PC-9 (cell line): Measurements from ENCODE around the gene NRP1. TPM values are rescaled to one million over a fixed set of nuclear protein-coding genes. Genes with fewer than 3 reads are reported as not detected.
A peak's percentile ranks its signal among the peaks of the same experiment; 100 is the strongest.

Source experiments
- BruUV-seq: library from RNA; stranded (reverse); fragments of 400-500 nt; replicated peaks from 2 replicates; lab custom pipeline; 2021; lab: Mats Ljungman, UMichigan
- CTCF ChIA-PET: fragments of 300-600 bp; sonication (Branson Sonifier 250); formaldehyde crosslinking; loops from one replicate; lab custom pipeline; 2022; ENCODE audit warnings: antibody characterized with exemption; lab: Charles Lee
- POLR2A ChIA-PET: fragments of 300-600 bp; sonication (Branson Sonifier 250); formaldehyde crosslinking; loops from one replicate; lab custom pipeline; 2022; ENCODE audit warnings: antibody characterized with exemption; ENCODE audit not compliant: unreplicated experiment; lab: Charles Lee
- DNase-seq, 2 experiments: peaks; one replicate each; pipeline versions ENCODE4 v3.0.0 to v3.0.0-alpha.2; 2015 to 2022; ENCODE audit warnings: mixed read lengths in 1 of 2
- H2AFZ ChIP-seq: fragments of 200-600 bp; sonication (generic); 2 replicates; pipeline ENCODE4 v1.8.1; 2017; ENCODE audit warnings: antibody characterized with exemption
- H3F3A ChIP-seq: fragments of 200-600 bp; sonication (generic); 2 replicates; pipeline ENCODE4 v1.8.1; 2017; ENCODE audit warnings: antibody characterized with exemption, mild to moderate bottlenecking, low read depth; ENCODE audit not compliant: insufficient read depth
- H3K27ac ChIP-seq: fragments of 200-600 bp; sonication (generic); 2 replicates; pipeline ENCODE4 v1.6.1; 2016; ENCODE audit warnings: mixed run types
- H3K27me3 ChIP-seq: fragments of 200-600 bp; sonication (generic); 2 replicates; pipeline ENCODE4 v1.6.1; 2016; ENCODE audit warnings: low read depth, mixed run types; ENCODE audit not compliant: insufficient read depth
- H3K36me3 ChIP-seq: fragments of 200-600 bp; sonication (generic); 2 replicates; pipeline ENCODE4 v1.6.1; 2016; ENCODE audit warnings: low read depth, mixed run types
- H3K4me1 ChIP-seq: fragments of 200-600 bp; sonication (generic); replicated peaks from 2 replicates; pipeline ENCODE4 v1.6.1; 2016; ENCODE audit warnings: mixed run types; ENCODE audit not compliant: insufficient read depth
- H3K4me2 ChIP-seq: fragments of 200-600 bp; sonication (generic); 2 replicates; pipeline ENCODE4 v1.6.1; 2017; ENCODE audit warnings: mixed run types
- H3K4me3 ChIP-seq: fragments of 200-600 bp; sonication (generic); 2 replicates; pipeline ENCODE4 v1.6.1; 2016; ENCODE audit warnings: mixed run types
- H3K79me2 ChIP-seq: fragments of 200-600 bp; sonication (generic); 2 replicates; pipeline ENCODE4 v1.6.1; 2017; ENCODE audit warnings: low read depth, mixed run types
- H3K9me2 ChIP-seq: fragments of 200-600 bp; sonication (generic); 2 replicates; pipeline ENCODE4 v1.8.1; 2017; ENCODE audit warnings: mild to moderate bottlenecking; ENCODE audit not compliant: insufficient read depth
- H3K9me3 ChIP-seq: fragments of 200-600 bp; sonication (generic); 2 replicates; pipeline ENCODE4 v1.8.1; 2016; ENCODE audit warnings: low read depth; ENCODE audit not compliant: insufficient read depth
- H4K20me1 ChIP-seq: fragments of 200-600 bp; sonication (generic); 2 replicates; pipeline ENCODE4 v1.8.1; 2017; ENCODE audit not compliant: insufficient read depth
- EZH2 ChIP-seq: fragments of 200-600 bp; sonication (generic); IDR thresholded peaks from 2 replicates; pipeline ENCODE4 v1.8.0; 2017; ENCODE audit warnings: antibody characterized with exemption, low read depth
- intact Hi-C: fragments of 100-400 bp; cut with micrococcal nuclease; formaldehyde crosslinking; loops from one replicate; pipeline ENCODE4 v1.10.0; 2022; ENCODE audit not compliant: unreplicated experiment
- total RNA-seq: library from RNA; stranded (reverse); gene quantifications from 2 replicates; pipeline ENCODE4 v1.2.3, GENCODE V29; 2021
- TF ChIP-seq, protein P1 (sequence below): fragments of 200-600 bp; sonication (generic); conservative IDR thresholded peaks from 2 replicates; pipeline ENCODE4 v1.6.1; 2017; ENCODE audit warnings: mixed run types, antibody characterized with exemption, mild to moderate bottlenecking, moderate library complexity

NRP1 gene
- total RNA-seq, 1 experiment from 2014 or later: 30.5 TPM

DNA sequence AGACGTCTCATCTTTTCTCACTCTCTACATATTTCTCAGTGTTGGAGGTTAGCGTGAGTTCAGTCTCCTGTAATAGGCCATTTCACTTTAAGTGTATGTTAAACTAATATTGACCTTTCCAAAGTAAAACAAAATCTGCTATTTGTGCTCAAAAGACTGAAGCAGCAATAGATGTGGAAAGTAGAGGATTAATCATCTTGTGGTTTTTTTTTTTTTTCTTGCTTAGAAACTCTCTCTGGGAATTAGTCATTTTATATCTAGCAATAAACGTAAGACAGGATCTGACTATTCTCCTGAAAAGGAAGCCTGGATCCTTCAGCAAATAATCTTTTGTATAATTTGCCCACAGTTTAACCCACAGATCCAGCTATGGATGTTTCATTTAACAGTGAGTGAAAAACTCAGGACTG, 81.7 kb downstream of the NRP1 start:
- peak in 1 of 2 experiments; percentile 84 for DNase-seq
- intact Hi-C loops: no loop called here
- Histone ChIP-seq H3K9me2 (no peaks in the 10 kb centered on the region), H4K20me1 (no peaks in the 10 kb centered on the region), H3K4me1 (peaks cover 60% of the 10 kb centered on the region), H3K4me3 (no peak overlapping the region), H2AFZ (no peak overlapping the region), H3F3A (peaks cover 44% of the 10 kb centered on the region), H3K27me3 (no peaks in the 10 kb centered on the region), H3K4me2 (peak overlapping the region; percentile 52), H3K36me3 (peaks cover 53% of the 10 kb centered on the region), H3K9me3 (no peaks in the 10 kb centered on the region), H3K79me2 (peaks cover 10% of the 10 kb centered on the region; the same call in 1 of the 2 replicates), H3K27ac (peak overlapping the region; percentile 75)
- ChIA-PET CTCF (no interaction called here), POLR2A (no interaction called here)
- no peak for TF ChIP-seq EZH2
- TF ChIP-seq, protein P1, sequence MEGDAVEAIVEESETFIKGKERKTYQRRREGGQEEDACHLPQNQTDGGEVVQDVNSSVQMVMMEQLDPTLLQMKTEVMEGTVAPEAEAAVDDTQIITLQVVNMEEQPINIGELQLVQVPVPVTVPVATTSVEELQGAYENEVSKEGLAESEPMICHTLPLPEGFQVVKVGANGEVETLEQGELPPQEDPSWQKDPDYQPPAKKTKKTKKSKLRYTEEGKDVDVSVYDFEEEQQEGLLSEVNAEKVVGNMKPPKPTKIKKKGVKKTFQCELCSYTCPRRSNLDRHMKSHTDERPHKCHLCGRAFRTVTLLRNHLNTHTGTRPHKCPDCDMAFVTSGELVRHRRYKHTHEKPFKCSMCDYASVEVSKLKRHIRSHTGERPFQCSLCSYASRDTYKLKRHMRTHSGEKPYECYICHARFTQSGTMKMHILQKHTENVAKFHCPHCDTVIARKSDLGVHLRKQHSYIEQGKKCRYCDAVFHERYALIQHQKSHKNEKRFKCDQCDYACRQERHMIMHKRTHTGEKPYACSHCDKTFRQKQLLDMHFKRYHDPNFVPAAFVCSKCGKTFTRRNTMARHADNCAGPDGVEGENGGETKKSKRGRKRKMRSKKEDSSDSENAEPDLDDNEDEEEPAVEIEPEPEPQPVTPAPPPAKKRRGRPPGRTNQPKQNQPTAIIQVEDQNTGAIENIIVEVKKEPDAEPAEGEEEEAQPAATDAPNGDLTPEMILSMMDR: no peak
- no TSS peak for BruUV-seq

DNA sequence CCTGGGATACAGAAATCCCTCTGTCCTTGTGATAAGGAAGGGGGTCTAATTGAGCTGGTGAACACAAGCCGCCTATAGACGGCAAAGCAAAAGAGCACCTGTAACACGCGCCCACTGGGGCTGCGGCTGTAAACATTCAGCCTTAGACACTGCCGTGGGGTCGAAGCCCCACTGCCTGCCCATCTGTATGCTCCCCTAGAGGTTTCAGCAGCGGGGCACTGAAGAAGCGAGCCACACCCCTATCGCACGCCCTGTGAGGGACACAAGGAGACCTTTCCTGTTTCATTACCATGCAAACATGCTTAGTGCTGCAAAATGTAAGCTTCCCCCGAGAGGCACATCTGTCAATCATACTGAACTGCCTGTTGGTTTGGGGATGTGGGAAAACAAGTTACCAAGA, 82.1 kb downstream of the NRP1 start:
- Histone ChIP-seq H3K27me3 (no peaks in the 10 kb centered on the region), H3K9me3 (no peaks in the 10 kb centered on the region), H3F3A (peaks cover 44% of the 10 kb centered on the region), H3K4me2 (peak overlapping the region; percentile 52), H3K4me3 (no peak overlapping the region), H3K9me2 (no peaks in the 10 kb centered on the region), H4K20me1 (no peaks in the 10 kb centered on the region), H3K36me3 (peaks cover 58% of the 10 kb centered on the region), H2AFZ (no peak overlapping the region), H3K4me1 (peaks cover 60% of the 10 kb centered on the region), H3K27ac (peak overlapping the region; percentile 75), H3K79me2 (peaks cover 10% of the 10 kb centered on the region; the same call in 1 of the 2 replicates)
- ChIA-PET CTCF (no interaction called here), POLR2A (no interaction called here)
- no peak for TF ChIP-seq EZH2
- TF ChIP-seq, protein P1: no peak
- no peak for DNase-seq
- BruUV-seq: no TSS peak
- intact Hi-C loops: no loop called here

DNA sequence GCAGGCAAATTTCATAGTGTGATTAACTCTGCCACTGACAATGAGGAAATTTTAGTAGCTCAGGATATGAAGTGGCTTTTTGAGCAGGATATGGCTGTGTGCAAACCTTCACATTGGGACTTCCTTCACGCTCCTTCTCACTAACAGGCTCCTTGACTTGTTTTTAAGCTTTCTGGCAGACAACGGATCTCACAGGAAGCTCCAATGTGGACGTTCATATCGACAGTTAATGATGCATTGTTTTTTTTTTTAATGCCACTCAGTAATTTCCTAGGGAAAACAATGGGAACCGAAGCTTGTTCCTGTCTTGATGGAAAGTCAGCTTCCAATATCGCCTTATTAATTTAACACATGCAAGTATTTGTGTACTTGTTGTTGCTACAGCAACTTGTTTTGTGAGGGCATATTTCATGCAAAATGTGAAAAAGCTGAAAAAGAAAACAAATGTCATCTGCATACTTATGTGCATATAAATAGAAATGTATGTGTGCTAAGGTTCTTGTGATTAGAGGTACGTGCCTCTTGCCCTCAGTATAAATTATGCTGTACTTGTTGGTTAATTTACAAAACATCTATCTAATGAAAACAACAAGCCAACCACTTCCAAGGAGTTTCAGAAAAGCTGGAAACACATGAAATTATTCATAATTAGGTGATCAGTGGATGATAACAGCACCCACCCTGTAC, 84.7 kb downstream of the NRP1 start:
- no peaks in the 10 kb centered on the region for H3K9me2 ChIP-seq
- H3K4me2 ChIP-seq: no peak overlapping the region
- H3K79me2 ChIP-seq: peaks cover 7% of the 10 kb centered on the region; the same call in 1 of the 2 replicates
- H3F3A ChIP-seq: peaks cover 41% of the 10 kb centered on the region
- no peak overlapping the region for H2AFZ ChIP-seq
- DNase-seq: no peak
- peaks cover 57% of the 10 kb centered on the region for H3K36me3 ChIP-seq
- intact Hi-C loops: no loop called here
- no peaks in the 10 kb centered on the region for H3K9me3 ChIP-seq
- BruUV-seq: no TSS peak
- CTCF ChIA-PET: interaction anchor here (0.6 kb wide), 1 partner anchor 56 kb away, joined by 3 read pairs; no protein-coding TSS in a partner anchor
- 0 out of 2 replicates have a peak overlapping the region, but pooled peaks have one; percentile 63 for H3K27ac ChIP-seq
- no peak for TF ChIP-seq EZH2
- TF ChIP-seq, protein P1: no peak
- no peaks in the 10 kb centered on the region for H4K20me1 ChIP-seq
- no peaks in the 10 kb centered on the region for H3K27me3 ChIP-seq
- POLR2A ChIA-PET: interaction anchor here (0.6 to 0.7 kb wide), 2 partner anchors 14 to 1002 kb away, joined by 4 to 15 read pairs; no protein-coding TSS in a partner anchor
- H3K4me3 ChIP-seq: no peak overlapping the region
- H3K4me1 ChIP-seq: peaks cover 57% of the 10 kb centered on the region
